Fibroblast of lung (primary cell): ENCODE measurements around the gene CFAP73.

Experiments
- EZH2 ChIP-seq: IDR thresholded peaks from 2 replicates; pipeline ENCODE4 v1.5.1; 2012; ENCODE audit warnings: low read length, control low read depth, mild to moderate bottlenecking; ENCODE audit errors: missing control alignments
- TF ChIP-seq, protein P1 (sequence below), 2 donors: IDR thresholded peaks in 1 of 2; conservative IDR thresholded peaks in 1 of 2; 1 replicate in 1 of 2; 2 replicates in 1 of 2; pipeline ENCODE4 v1.5.1; 2011 to 2012; ENCODE audit warnings: low read length in 2 of 2, control low read depth in 1 of 2, inconsistent platforms in 1 of 2, low read depth in 1 of 2, mild to moderate bottlenecking in 1 of 2

DNA sequence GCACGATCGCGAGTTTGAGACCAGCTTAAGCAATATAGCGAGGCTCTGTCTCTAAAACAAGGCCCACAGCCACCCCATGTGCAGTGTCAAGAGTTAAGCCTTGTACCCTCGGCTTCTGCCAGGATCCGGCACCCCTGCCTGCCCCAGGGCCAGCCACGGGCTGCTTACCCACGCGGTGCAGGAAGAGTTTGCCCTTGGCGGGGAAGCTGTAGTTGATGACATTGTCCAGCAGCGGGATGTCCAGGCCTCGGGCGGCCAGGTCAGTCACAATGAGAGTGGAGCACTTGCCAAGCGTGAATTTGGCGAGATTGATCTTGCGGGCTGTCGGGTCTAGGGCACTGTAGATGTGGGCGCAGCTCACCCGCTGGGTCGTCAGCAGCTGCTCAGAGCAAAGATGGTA is 22.7 kb downstream of the CFAP73 start:
- TF ChIP-seq, protein P1, sequence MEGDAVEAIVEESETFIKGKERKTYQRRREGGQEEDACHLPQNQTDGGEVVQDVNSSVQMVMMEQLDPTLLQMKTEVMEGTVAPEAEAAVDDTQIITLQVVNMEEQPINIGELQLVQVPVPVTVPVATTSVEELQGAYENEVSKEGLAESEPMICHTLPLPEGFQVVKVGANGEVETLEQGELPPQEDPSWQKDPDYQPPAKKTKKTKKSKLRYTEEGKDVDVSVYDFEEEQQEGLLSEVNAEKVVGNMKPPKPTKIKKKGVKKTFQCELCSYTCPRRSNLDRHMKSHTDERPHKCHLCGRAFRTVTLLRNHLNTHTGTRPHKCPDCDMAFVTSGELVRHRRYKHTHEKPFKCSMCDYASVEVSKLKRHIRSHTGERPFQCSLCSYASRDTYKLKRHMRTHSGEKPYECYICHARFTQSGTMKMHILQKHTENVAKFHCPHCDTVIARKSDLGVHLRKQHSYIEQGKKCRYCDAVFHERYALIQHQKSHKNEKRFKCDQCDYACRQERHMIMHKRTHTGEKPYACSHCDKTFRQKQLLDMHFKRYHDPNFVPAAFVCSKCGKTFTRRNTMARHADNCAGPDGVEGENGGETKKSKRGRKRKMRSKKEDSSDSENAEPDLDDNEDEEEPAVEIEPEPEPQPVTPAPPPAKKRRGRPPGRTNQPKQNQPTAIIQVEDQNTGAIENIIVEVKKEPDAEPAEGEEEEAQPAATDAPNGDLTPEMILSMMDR (conservative IDR thresholded peaks at IDR 0.05 in 1 of 2, IDR thresholded peaks at IDR 0.05 in 1 of 2; ENCODE audit: low read depth in 1 of 2, low read length in 2 of 2), result no peak
- no peak for TF ChIP-seq EZH2
